ENCODE measurements around the gene YBX2. TPM values are rescaled to one million over a fixed set of nuclear protein-coding genes. Genes with fewer than 3 reads are reported as not detected.

Gene YBX2
- total RNA-seq, 1 experiment from 2014 or later: 54.9 TPM

GRCh38 chr17:7292729-7293128 is 1.7 kb downstream of the YBX2 start:
- Histone ChIP-seq H3K27me3 (ENCODE audit: control insufficient read depth, insufficient read depth, low read length) (no peaks in the 10 kb centered on the region), H3K36me3 (ENCODE audit: control insufficient read depth, insufficient read depth, low read length) (no peaks in the 10 kb centered on the region), H3K4me3 (ENCODE audit: low read depth in 2 of 2, low read length in 2 of 2) (no peak overlapping the region), H3K27ac (ENCODE audit: low read length) (no peak overlapping the region), H3K4me1 (ENCODE audit: control insufficient read depth, insufficient read depth, low read length) (peaks cover 17% of the 10 kb centered on the region), H3K9me3 (ENCODE audit: control insufficient read depth, insufficient read depth, low read depth, low read length) (no peaks in the 10 kb centered on the region)
- ChIA-PET POLR2A (no interaction called here), CTCF (no interaction called here)
- TF ChIP-seq TCF7L2 (IDR thresholded peaks at IDR 0.05; ENCODE audit: low read depth, low read length): no peak
- no peak for TF ChIP-seq REST (IDR thresholded peaks at IDR 0.05; ENCODE audit: insufficient read depth in 1 of 2, low read depth in 2 of 2, low read length in 1 of 2)
- TF ChIP-seq SIN3A (IDR thresholded peaks at IDR 0.05; ENCODE audit: borderline replicate concordance, insufficient read depth, low read depth, low read length): no peak
- TF ChIP-seq POLR2AphosphoS5 (IDR thresholded peaks at IDR 0.05; ENCODE audit: low read depth, low read length): no peak
- no peak for TF ChIP-seq CTCF (IDR thresholded peaks at IDR 0.05)
- ATAC-seq (no peak), DNase-seq (ENCODE audit: low read depth, low spot score) (no peak)
- BruUV-seq (replicated peaks): no TSS peak
- in situ Hi-C loops (cut with HindIII; ENCODE audit: low pct_unique_long_range_greater_than_20kb, low sequenced_read_pairs) (no loop called here), intact Hi-C loops (cut with micrococcal nuclease; ENCODE audit: unreplicated experiment) (no loop called here)

- TF ChIP-seq REST (IDR thresholded peaks at IDR 0.05; ENCODE audit: insufficient read depth in 1 of 2, low read depth in 2 of 2, low read length in 1 of 2) (no peak), CTCF (IDR thresholded peaks at IDR 0.05) (no peak), SIN3A (IDR thresholded peaks at IDR 0.05; ENCODE audit: borderline replicate concordance, insufficient read depth, low read depth, low read length) (no peak), POLR2AphosphoS5 (IDR thresholded peaks at IDR 0.05; ENCODE audit: low read depth, low read length) (no peak), TCF7L2 (IDR thresholded peaks at IDR 0.05; ENCODE audit: low read depth, low read length) (no peak)
- CTCF ChIA-PET: no interaction called here
These were observed 2.2 kb downstream of the YBX2 start for GRCh38 chr17:7292194-7292593.

More at GRCh38 chr17:7292194-7292593, 2.2 kb downstream of the YBX2 start:
- Histone ChIP-seq H3K27me3 (ENCODE audit: control insufficient read depth, insufficient read depth, low read length) (no peaks in the 10 kb centered on the region), H3K4me3 (ENCODE audit: low read depth in 2 of 2, low read length in 2 of 2) (no peak overlapping the region), H3K9me3 (ENCODE audit: control insufficient read depth, insufficient read depth, low read depth, low read length) (no peaks in the 10 kb centered on the region), H3K27ac (ENCODE audit: low read length) (no peak overlapping the region), H3K36me3 (ENCODE audit: control insufficient read depth, insufficient read depth, low read length) (no peaks in the 10 kb centered on the region), H3K4me1 (ENCODE audit: control insufficient read depth, insufficient read depth, low read length) (peaks cover 17% of the 10 kb centered on the region)
- in situ Hi-C loops (cut with HindIII; ENCODE audit: low pct_unique_long_range_greater_than_20kb, low sequenced_read_pairs): no loop called here
- intact Hi-C loops (cut with micrococcal nuclease; ENCODE audit: unreplicated experiment): no loop called here
- POLR2A ChIA-PET: interaction anchor here (0.6 kb wide), 1 partner anchor 9 kb away, joined by 5 read pairs; no protein-coding TSS in a partner anchor
- ATAC-seq: no peak
- DNase-seq (ENCODE audit: low read depth, low spot score): no peak
- BruUV-seq (replicated peaks): no TSS peak

Data from Panc1 (cell line).